Mucosa of rectum (tissue), 2 donors: ENCODE results near the gene WFDC10A.
"Not testable (repeated sequence)": the region's sequence is repeated elsewhere in the genome, so short reads cannot be mapped to it uniquely, and the experiment has no call there.

Experiments
- H3K27ac ChIP-seq, 2 donors: one replicate each; pipeline ENCODE4 v1.7.0; 2013; ENCODE audit warnings: inconsistent platforms in 2 of 2, low read depth in 2 of 2, low read length in 2 of 2
- H3K27me3 ChIP-seq, 2 donors: one replicate each; pipeline ENCODE4 v1.7.0; 2013; ENCODE audit warnings: low read length in 2 of 2; ENCODE audit not compliant: control insufficient read depth in 2 of 2, insufficient read depth in 2 of 2
- H3K36me3 ChIP-seq, 2 donors: one replicate each; pipeline ENCODE4 v1.7.0; 2013; ENCODE audit warnings: low read length in 2 of 2; ENCODE audit not compliant: control insufficient read depth in 2 of 2, insufficient read depth in 2 of 2
- H3K4me1 ChIP-seq, 2 donors: one replicate each; pipeline ENCODE4 v1.7.0; 2013; ENCODE audit warnings: low read length in 2 of 2, mild to moderate bottlenecking in 1 of 2; ENCODE audit not compliant: control insufficient read depth in 2 of 2, insufficient read depth in 2 of 2
- H3K4me3 ChIP-seq, 2 donors: one replicate each; pipeline ENCODE4 v1.7.0; 2013; ENCODE audit warnings: low read length in 2 of 2
- H3K9ac ChIP-seq, 2 donors: one replicate each; pipeline ENCODE4 v1.7.0; 2013; ENCODE audit warnings: low read length in 2 of 2, low read depth in 1 of 2, mild to moderate bottlenecking in 1 of 2
- H3K9me3 ChIP-seq, 2 donors: one replicate each; pipeline ENCODE4 v1.7.0; 2013; ENCODE audit warnings: low read length in 2 of 2; ENCODE audit not compliant: control insufficient read depth in 2 of 2
- donor health status: healthy.
- donor health status: Normal muscosa, but diverticular disease.

WFDC10A gene

GRCh38 chr20:45645869-45646268, 16.3 kb downstream of the WFDC10A start:
- not testable (repeated sequence) for H3K9ac ChIP-seq, H3K27me3 ChIP-seq, H3K9me3 ChIP-seq, H3K4me1 ChIP-seq, H3K36me3 ChIP-seq, H3K4me3 ChIP-seq, H3K27ac ChIP-seq

GRCh38 chr20:45646875-45647274, 17.3 kb downstream of the WFDC10A start:
- no peak overlapping the region for H3K4me3 ChIP-seq

GRCh38 chr20:45647441-45648050, 18.0 kb downstream of the WFDC10A start:
- Histone ChIP-seq H3K4me1 (no peaks in the 10 kb centered on the region), H3K4me3 (no peak overlapping the region), H3K9me3 (no peaks in the 10 kb centered on the region), H3K9ac (no peak overlapping the region), H3K27me3 (no peaks in the 10 kb centered on the region), H3K36me3 (no peaks in the 10 kb centered on the region), H3K27ac (no peak overlapping the region)

More at GRCh38 chr20:45646875-45647274, 17.3 kb downstream of the WFDC10A start:
- Histone ChIP-seq H3K27me3 (no peaks in the 10 kb centered on the region), H3K27ac (no peak overlapping the region), H3K4me1 (no peaks in the 10 kb centered on the region), H3K36me3 (no peaks in the 10 kb centered on the region), H3K9ac (no peak overlapping the region), H3K9me3 (no peaks in the 10 kb centered on the region)

DNA sequence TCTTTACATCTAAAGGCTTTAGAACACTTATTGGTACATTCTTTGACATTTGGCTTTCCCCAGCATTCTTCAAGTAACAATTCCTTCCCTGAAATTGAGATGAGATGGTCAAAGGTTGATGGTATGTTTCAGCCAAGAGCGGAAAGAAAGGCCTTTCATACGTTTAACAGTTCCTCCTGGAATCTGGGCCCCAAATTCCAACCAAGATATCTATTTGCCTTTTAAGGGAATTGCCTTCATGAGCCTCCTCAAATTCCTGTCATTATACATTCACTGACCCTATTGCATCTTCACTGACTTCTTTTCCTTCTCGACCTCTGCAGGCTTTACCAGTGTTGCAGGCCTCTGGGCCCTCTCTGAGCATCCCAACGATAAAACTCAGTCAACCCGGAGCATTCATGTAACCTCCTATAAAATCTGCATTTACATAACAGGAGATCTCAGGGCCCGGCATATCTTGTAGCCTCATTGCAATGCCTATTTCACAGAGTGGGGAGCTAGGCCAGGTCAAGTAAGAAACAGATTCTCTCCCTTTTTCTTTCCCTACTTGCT, 19.8 kb downstream of the WFDC10A start:
- Histone ChIP-seq H3K4me3 (no peak overlapping the region), H3K27me3 (no peaks in the 10 kb centered on the region), H3K27ac (no peak overlapping the region), H3K36me3 (no peaks in the 10 kb centered on the region), H3K9me3 (no peaks in the 10 kb centered on the region), H3K4me1 (no peaks in the 10 kb centered on the region), H3K9ac (no peak overlapping the region)

GRCh38 chr20:45651726-45652125, 22.2 kb downstream of the WFDC10A start:
- H3K27me3 ChIP-seq, H3K27ac ChIP-seq, H3K9me3 ChIP-seq, H3K9ac ChIP-seq, H3K4me1 ChIP-seq, H3K4me3 ChIP-seq, H3K36me3 ChIP-seq: not testable (repeated sequence)

GRCh38 chr20:45657038-45657437, 27.5 kb downstream of the WFDC10A start:
- not testable (repeated sequence) for H3K27ac ChIP-seq, H3K36me3 ChIP-seq, H3K4me3 ChIP-seq, H3K27me3 ChIP-seq, H3K9ac ChIP-seq, H3K4me1 ChIP-seq, H3K9me3 ChIP-seq

GRCh38 chr20:45670139-45670538, 40.6 kb downstream of the WFDC10A start, which contains the start of gene WFDC11:
TSS of gene WFDC11 (minus strand) at chr20:45670239. CDS start at chr20:45650600, 19,639 bp downstream.
- no peaks in the 10 kb centered on the region for H3K36me3 ChIP-seq
- no peaks in the 10 kb centered on the region for H3K4me1 ChIP-seq
- no peaks in the 10 kb centered on the region for H3K27me3 ChIP-seq
- H3K27ac ChIP-seq: no peak within 1 kb of the TSS
- H3K4me3 ChIP-seq: no peak within 1 kb of the TSS
- no peaks in the 10 kb centered on the region for H3K9me3 ChIP-seq
- H3K9ac ChIP-seq: no peak within 1 kb of the TSS

DNA sequence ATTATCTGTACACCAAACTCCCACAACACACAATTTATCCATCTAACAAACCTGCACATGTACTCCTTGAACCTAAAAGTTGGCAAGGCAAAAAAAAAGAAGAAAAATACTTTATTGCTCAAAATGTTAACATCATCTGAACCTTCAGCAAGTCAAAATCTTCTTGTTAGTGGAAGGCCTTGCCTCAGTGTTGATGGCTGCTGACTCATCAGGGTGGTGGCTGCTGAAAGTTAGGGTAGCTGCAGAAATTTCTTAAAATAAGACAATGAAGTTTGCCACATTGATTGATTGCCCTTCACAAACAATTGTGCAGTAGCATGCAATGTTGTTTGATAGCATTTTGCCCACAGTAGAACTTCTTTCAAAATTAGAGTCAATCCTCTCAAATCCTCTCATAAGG, 43.2 kb downstream of the WFDC10A start:
- no peak overlapping the region for H3K9ac ChIP-seq
- H3K27ac ChIP-seq: no peak overlapping the region
- no peaks in the 10 kb centered on the region for H3K27me3 ChIP-seq
- no peaks in the 10 kb centered on the region for H3K9me3 ChIP-seq
- H3K36me3 ChIP-seq: no peaks in the 10 kb centered on the region
- H3K4me3 ChIP-seq: no peak overlapping the region
- no peaks in the 10 kb centered on the region for H3K4me1 ChIP-seq

DNA sequence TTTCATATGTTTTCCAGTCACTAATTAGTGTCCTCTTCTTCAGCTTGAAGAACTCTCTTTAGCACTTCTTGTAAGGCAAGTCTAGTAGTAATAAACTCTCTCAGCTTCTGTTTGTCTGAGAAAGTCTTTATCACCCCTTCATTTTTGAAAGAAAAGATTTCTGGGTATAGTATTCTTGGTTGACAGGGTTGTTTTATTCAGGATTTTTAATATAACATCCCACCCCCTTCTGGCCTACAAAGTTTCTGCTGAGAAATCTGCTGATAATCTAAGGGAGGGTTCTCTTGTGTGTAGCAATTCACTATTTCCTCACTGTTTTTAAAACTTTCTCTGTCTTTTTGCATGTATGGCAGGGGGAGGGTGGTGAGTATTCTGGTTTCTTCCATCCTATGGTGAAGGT, 50.1 kb downstream of the WFDC10A start:
- H3K4me3 ChIP-seq: no peak overlapping the region
- H3K27me3 ChIP-seq: peaks cover 0 to 3% of the 10 kb centered on the region in 2 donors
- H3K9me3 ChIP-seq: peaks cover 2 to 8% of the 10 kb centered on the region in 2 donors
- no peak overlapping the region for H3K27ac ChIP-seq
- no peaks in the 10 kb centered on the region for H3K36me3 ChIP-seq
- H3K4me1 ChIP-seq: no peaks in the 10 kb centered on the region
- no peak overlapping the region for H3K9ac ChIP-seq
